Measurements from ENCODE around the gene SLC7A4. TPM values are rescaled to one million over a fixed set of nuclear protein-coding genes. Genes with fewer than 3 reads are reported as not detected.

SLC7A4 gene
- under 0.01 and 0.77 TPM in 2 replicates for total RNA-seq

GRCh38 chr22:21032037-21032867, at the start of gene SLC7A4:
TSS of gene SLC7A4 (minus strand) at chr22:21032561. CDS start at chr22:21031812, 749 bp downstream.
- FAIRE-seq (no peak), DNase-seq (ENCODE audit: low read depth) (no peak)
- H3K4me3 ChIP-seq (ENCODE audit: low read depth, low read length) = peak within 1 kb of the TSS; percentile 32
- peaks cover 2% of the 10 kb centered on the region for H3K27me3 ChIP-seq (ENCODE audit: control insufficient read depth, insufficient read depth, low read length)
- H3K36me3 ChIP-seq (ENCODE audit: control insufficient read depth, insufficient read depth, low read length) = no peaks in the 10 kb centered on the region
- no peak for TF ChIP-seq CTCF (IDR thresholded peaks at IDR 0.05; ENCODE audit: insufficient read depth, low read length, severe bottlenecking)

GRCh38 chr22:21080435-21081137, 48.2 kb upstream of the SLC7A4 start:
- Histone ChIP-seq H3K27me3 (ENCODE audit: control insufficient read depth, insufficient read depth, low read length) (no peaks in the 10 kb centered on the region), H3K4me3 (ENCODE audit: low read depth, low read length) (no peak overlapping the region), H3K36me3 (ENCODE audit: control insufficient read depth, insufficient read depth, low read length) (no peaks in the 10 kb centered on the region)
- FAIRE-seq = no peak
- TF ChIP-seq CTCF (IDR thresholded peaks at IDR 0.05; ENCODE audit: insufficient read depth, low read length, severe bottlenecking) = no peak
- DNase-seq (ENCODE audit: low read depth) = no peak

GRCh38 chr22:21079493-21079892, 47.1 kb upstream of the SLC7A4 start:
- FAIRE-seq (no peak), DNase-seq (ENCODE audit: low read depth) (no peak)
- Histone ChIP-seq H3K27me3 (ENCODE audit: control insufficient read depth, insufficient read depth, low read length) (no peaks in the 10 kb centered on the region), H3K36me3 (ENCODE audit: control insufficient read depth, insufficient read depth, low read length) (no peaks in the 10 kb centered on the region), H3K4me3 (ENCODE audit: low read depth, low read length) (no peak overlapping the region)
- TF ChIP-seq CTCF (IDR thresholded peaks at IDR 0.05; ENCODE audit: insufficient read depth, low read length, severe bottlenecking) = no peak

- Histone ChIP-seq H3K4me3 (ENCODE audit: low read depth, low read length) (no peak overlapping the region), H3K36me3 (ENCODE audit: control insufficient read depth, insufficient read depth, low read length) (no peaks in the 10 kb centered on the region), H3K27me3 (ENCODE audit: control insufficient read depth, insufficient read depth, low read length) (no peaks in the 10 kb centered on the region)
- FAIRE-seq (no peak), DNase-seq (ENCODE audit: low read depth) (no peak)
- TF ChIP-seq CTCF (IDR thresholded peaks at IDR 0.05; ENCODE audit: insufficient read depth, low read length, severe bottlenecking) = no peak
Measured at GRCh38 chr22:21078916-21079315, 46.6 kb upstream of the SLC7A4 start.

- DNase-seq (ENCODE audit: low read depth) (no peak), FAIRE-seq (no peak)
- no peak for TF ChIP-seq CTCF (IDR thresholded peaks at IDR 0.05; ENCODE audit: insufficient read depth, low read length, severe bottlenecking)
- H3K4me3 ChIP-seq (ENCODE audit: low read depth, low read length) = no peak overlapping the region
- H3K36me3 ChIP-seq (ENCODE audit: control insufficient read depth, insufficient read depth, low read length) = no peaks in the 10 kb centered on the region
- H3K27me3 ChIP-seq (ENCODE audit: control insufficient read depth, insufficient read depth, low read length) = no peaks in the 10 kb centered on the region
Measured at GRCh38 chr22:21077884-21078508, 45.6 kb upstream of the SLC7A4 start.

All from bronchial epithelial cell (primary cell).